GM10847 (cell line): ENCODE data around the gene KCNMB3.

Experiments used
- POLR2A ChIP-seq: IDR thresholded peaks from 2 replicates; pipeline ENCODE4 v1.6.1; 2011; ENCODE audit not compliant: insufficient read length; ENCODE audit errors: extremely low read depth

The KCNMB3 gene

DNA sequence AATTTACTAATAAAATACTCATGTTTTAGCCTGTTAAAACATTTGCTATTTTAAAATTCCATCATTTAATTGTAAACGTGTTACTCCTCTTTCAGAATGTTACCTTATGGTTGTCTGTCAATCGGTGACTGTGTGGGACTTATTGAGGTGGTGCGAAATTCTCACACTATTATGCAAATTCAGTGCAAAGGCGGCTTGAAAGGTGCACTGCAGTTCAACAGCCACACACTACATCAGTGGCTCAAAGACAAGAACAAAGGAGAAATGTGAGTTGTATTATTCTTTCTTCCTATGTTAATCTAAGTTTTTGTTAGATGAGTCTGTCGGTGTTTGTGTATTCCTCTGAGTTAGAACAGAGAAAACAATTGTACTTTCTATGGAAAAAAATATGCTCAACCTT is 21.7 kb downstream of the KCNMB3 start:
- TF ChIP-seq POLR2A: no peak

DNA sequence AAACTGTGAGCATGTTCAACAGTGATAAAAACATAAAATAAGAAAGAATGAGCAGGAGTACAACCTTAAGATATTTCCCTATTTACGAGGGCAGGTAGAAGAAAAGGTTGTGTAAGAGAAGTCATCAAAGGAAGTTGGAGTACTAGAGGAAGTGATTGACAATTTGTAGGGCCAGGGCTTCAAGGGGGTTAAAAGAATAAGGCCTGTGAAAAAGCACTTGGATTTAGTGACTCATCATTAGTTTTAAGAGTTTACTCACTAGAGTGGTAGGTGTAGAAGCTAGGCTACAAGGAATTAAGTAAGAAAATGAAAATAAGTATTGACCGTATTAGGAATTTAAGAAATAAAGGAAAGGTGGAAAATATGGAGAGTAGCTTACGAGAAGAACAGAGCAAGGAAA is 23.6 kb downstream of the KCNMB3 start:
- no peak for TF ChIP-seq POLR2A

DNA sequence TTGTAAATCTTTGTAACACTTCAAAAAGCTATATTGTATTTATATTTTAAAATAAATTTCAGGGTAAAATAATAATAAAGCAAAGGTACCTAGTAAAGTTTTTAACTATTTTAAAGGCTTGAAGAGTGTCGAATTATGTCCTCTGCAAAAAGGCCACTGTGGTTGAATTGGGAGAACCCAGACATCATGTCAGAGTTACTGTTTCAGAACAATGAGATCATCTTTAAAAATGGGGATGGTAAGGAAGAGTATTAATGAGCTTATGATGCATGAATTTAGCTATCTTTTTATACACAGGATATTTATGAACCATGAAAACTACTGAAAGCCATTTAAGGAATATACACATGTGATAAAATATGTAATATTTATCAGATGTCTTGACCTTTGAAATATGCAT is 26.3 kb downstream of the KCNMB3 start:
- TF ChIP-seq POLR2A: no peak

DNA sequence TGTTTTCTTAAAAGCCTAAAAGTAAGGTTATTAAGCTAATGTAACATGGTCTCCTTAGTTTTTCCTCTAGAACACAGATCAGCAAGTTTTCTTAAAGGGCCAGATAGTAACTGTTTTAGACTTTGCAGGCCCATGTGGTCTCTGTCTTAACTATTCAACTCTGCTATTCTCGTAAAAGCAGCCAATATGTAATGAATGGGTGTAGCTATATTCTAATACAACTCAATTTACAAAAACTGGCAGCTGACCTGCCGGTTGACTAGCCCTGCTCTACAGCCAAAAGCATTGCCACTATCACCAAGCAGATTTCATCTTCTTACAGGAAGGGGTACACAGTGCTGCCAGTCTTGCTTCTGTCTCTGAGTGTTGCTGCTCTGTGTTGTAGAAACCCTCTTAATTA is 27.4 kb downstream of the KCNMB3 start:
- no peak for TF ChIP-seq POLR2A

DNA sequence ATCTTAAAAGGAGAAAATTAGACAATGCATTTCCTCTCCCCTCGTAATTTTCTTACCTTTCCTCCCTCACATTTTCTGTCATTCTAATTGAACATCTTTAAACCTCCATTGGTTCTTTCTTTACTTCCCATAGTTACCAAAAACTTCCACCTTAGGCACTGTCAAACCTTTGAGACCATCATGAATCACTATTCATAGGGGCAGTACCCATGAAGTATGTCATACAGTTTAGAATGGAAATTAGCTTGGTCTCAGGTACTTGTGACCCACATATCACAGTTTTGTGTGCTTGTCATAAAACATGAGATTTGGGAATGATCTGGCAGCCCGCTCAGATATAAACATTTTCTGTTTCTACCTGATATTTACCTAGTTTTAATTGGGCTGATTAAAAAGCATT is 50.1 kb downstream of the KCNMB3 start:
- TF ChIP-seq POLR2A: no peak

DNA sequence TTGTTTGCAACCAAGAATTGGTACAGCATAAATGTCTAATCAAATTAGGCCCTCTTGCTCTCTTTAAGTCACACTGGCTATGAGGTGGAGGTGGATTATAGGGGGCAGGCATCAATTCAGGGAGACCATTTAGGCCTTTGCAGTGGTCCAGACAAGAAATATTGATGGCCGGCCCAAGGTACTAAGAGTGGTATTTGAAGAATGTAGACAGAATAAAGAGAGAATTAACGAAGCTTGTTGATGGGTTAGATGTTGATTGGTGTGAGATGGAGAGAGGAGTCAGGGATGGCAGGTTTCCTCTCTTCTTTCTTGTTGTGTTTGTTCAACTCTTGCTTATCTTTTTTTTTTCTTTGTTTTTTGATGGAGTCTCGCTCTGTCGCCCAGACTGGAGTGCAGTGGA is 54.2 kb downstream of the KCNMB3 start:
- TF ChIP-seq POLR2A: no peak

DNA sequence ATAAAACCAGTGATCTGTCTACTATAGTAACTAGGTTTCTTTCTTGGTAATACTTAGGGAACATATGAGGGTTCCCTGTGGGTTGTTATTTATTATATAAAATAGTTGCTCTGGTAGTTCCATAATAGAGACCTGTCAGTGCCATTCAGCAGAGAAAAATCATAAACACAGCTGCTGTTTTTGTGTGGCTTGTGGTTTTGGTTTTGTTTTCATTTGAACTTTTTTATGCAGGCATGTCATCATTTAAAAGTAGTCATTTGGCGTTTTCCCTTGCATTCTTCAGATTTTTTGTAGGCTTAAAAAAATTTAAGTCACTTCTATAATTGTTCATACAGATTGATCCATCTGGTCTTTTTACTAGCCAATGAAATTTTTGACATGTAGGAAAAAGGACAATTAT is 54.8 kb downstream of the KCNMB3 start:
- TF ChIP-seq POLR2A: no peak

DNA sequence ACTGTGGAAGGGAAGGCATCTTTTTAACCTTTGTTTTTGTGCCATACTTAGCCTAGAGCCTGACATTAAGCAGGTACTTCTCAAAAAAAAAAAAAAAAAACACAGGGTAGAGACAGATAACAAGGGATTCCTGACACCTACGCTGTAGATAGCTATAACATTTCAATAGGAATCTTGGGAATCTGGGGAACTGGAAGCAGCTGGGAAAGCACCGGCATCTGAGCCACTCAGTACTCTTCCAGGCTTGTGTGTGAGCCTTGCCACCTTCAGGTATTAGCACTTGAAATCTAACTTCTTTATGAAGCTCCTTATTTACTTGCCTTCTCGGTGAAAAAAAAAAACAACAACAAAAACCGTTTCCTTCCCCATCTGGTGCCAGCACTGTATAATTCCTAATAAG is 56.0 kb downstream of the KCNMB3 start:
- TF ChIP-seq POLR2A: no peak
